PC-3 (cell line): Measurements from ENCODE around the gene DCAF5. TPM values are rescaled to one million over a fixed set of nuclear protein-coding genes. Genes with fewer than 3 reads are reported as not detected.

Experiments
- ATAC-seq: fragments of 200-7000 bp; cut with Tn5 transposase; 2 replicates; pipeline ENCODE4 v1.9.1; 2020; ENCODE audit warnings: mild to moderate bottlenecking, moderate library complexity
- BruUV-seq: library from RNA; stranded (reverse); fragments of 400-500 nt; replicated peaks from 2 replicates; lab custom pipeline; 2021; lab: Mats Ljungman, UMichigan
- CTCF ChIA-PET: fragments of 300-600 bp; sonication (Branson Sonifier 250); formaldehyde crosslinking; loops from one replicate; lab custom pipeline; 2022; ENCODE audit warnings: antibody characterized with exemption; lab: Charles Lee
- POLR2A ChIA-PET: fragments of 300-600 bp; sonication (Branson Sonifier 250); formaldehyde crosslinking; loops from one replicate; lab custom pipeline; 2022; ENCODE audit warnings: antibody characterized with exemption; ENCODE audit not compliant: unreplicated experiment; lab: Charles Lee
- DNase-seq: peaks from one replicate; pipeline ENCODE4 v3.0.0-alpha.2; 2015
- H2AFZ ChIP-seq: fragments of 300-600 bp; sonication (generic); 2 replicates; pipeline ENCODE4 v1.6.0; 2016; ENCODE audit warnings: antibody characterized with exemption, low read length
- H3F3A ChIP-seq: fragments of 300-600 bp; sonication (generic); one replicate; pipeline ENCODE4 v1.6.0; 2017; ENCODE audit warnings: antibody characterized with exemption, low read length, control low read depth, mild to moderate bottlenecking; ENCODE audit not compliant: unreplicated experiment
- H3K27ac ChIP-seq: fragments of 300-600 bp; sonication (generic); 2 replicates; pipeline ENCODE4 v1.5.1; 2016; ENCODE audit warnings: mild to moderate bottlenecking, low read length
- H3K27me3 ChIP-seq: fragments of 300-600 bp; sonication (generic); 2 replicates; pipeline ENCODE4 v1.6.1; 2016; ENCODE audit warnings: low read length, mixed read lengths
- H3K36me3 ChIP-seq: fragments of 300-600 bp; sonication (generic); 2 replicates; pipeline ENCODE4 v1.6.1; 2016; ENCODE audit warnings: low read depth, mixed run types, low read length, mixed read lengths
- H3K4me1 ChIP-seq: fragments of 300-600 bp; sonication (generic); 2 replicates; pipeline ENCODE4 v1.5.1; 2016; ENCODE audit warnings: low read length; ENCODE audit not compliant: insufficient read depth
- H3K4me2 ChIP-seq: fragments of 300-600 bp; sonication (generic); 2 replicates; pipeline ENCODE4 v1.6.0; 2016; ENCODE audit warnings: low read length
- H3K4me3 ChIP-seq: fragments of 300-600 bp; sonication (generic); 2 replicates; pipeline ENCODE4 v1.5.1; 2016; ENCODE audit warnings: mild to moderate bottlenecking, low read length, mixed read lengths
- H3K79me2 ChIP-seq: fragments of 300-600 bp; sonication (generic); 2 replicates; pipeline ENCODE4 v1.6.1; 2017; ENCODE audit warnings: low read length, mixed read lengths
- H3K9ac ChIP-seq: fragments of 300-600 bp; sonication (generic); 2 replicates; pipeline ENCODE4 v1.6.0; 2016; ENCODE audit warnings: mild to moderate bottlenecking, low read length
- H3K9me2 ChIP-seq: fragments of 300-600 bp; sonication (generic); replicated peaks from 2 replicates; pipeline ENCODE4 v1.6.1; 2016; ENCODE audit warnings: mixed run types, low read length, mixed read lengths
- H3K9me3 ChIP-seq: fragments of 300-600 bp; sonication (generic); 2 replicates; pipeline ENCODE4 v1.6.1; 2016; ENCODE audit warnings: low read length, mixed read lengths
- H4K20me1 ChIP-seq: fragments of 300-600 bp; sonication (generic); 2 replicates; pipeline ENCODE4 v1.6.1; 2016; ENCODE audit warnings: low read length, mixed read lengths
- EZH2 ChIP-seq: fragments of 300-600 bp; sonication (generic); IDR thresholded peaks from one replicate; pipeline ENCODE4 v1.6.1; 2017; ENCODE audit warnings: antibody characterized with exemption, mild to moderate bottlenecking, low read length; ENCODE audit not compliant: unreplicated experiment
- EZH2phosphoT487 ChIP-seq: fragments of 300-600 bp; sonication (generic); IDR thresholded peaks from 2 replicates; pipeline ENCODE4 v1.6.1; 2018; ENCODE audit warnings: mild to moderate bottlenecking, antibody characterized with exemption, low read length, borderline replicate concordance
- intact Hi-C: fragments of 100-400 bp; cut with micrococcal nuclease; formaldehyde crosslinking; loops from 2 replicates; pipeline ENCODE4 v1.9.0; 2023
- total RNA-seq: library from RNA; depleted of rRNA; stranded (reverse); fragments of >200 nt; gene quantifications from 2 replicates; pipeline ENCODE4 v1.2.3, GENCODE V29; 2014
- TF ChIP-seq, protein P1 (sequence below): fragments of 300-600 bp; sonication (generic); conservative IDR thresholded peaks from 2 replicates; pipeline ENCODE4 v1.5.1; 2017; ENCODE audit warnings: antibody characterized with exemption, low read depth, mild to moderate bottlenecking, low read length

DCAF5 gene
- total RNA-seq, 1 experiment from 2014 or later, result 17.5 TPM

DNA sequence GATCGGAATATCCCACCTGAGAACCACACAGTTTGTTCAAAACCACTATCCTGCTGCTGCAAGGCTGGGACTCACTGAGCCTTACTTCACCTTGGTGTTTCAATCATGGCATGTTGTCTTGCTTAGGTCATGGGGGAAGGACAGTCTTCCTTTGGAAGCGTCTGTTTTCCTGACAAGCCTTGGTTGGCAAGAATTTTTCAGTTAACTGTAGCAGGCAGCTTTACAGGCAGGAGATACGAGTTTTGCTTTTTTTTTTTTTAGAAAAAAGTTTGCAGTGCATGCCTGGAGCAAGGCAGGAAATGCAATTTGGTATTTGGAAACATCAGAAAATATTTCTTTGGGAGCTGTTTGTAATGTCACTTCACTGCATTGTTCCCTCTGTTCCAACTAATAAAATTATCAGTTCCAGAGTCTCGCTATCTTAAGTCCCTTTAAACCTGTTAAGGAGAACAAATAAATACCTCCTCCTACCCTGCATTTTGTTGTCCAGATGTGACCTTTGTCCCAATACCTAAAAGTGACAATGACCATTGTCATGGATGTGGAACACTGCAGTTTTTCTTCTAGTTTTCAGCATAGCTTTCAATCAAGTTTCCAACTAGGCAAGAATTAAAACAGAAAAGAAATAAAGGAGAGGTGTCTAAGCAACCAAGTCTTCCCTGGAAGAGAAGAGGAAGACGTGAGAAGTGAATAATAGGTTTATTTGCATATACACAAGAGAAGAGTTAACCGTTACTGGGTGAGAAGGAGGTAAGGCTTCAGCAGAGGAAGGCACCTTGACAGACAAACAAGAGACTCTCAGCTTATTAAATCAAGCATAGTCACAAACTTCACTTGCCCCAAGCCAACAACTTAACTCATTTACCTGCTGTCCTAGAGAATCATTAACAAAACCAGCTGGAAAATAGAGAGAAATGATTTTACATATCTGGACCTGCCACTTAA lies 102.4 kb downstream of the DCAF5 start:
- Histone ChIP-seq H3K27ac (no peak overlapping the region), H3K27me3 (no peaks in the 10 kb centered on the region), H3K36me3 (peaks cover 24% of the 10 kb centered on the region), H3K4me3 (no peak overlapping the region), H3K4me2 (no peak overlapping the region), H3K9ac (no peak overlapping the region), H3K9me2 (no peaks in the 10 kb centered on the region), H3K79me2 (no peaks in the 10 kb centered on the region), H3F3A (no peaks in the 10 kb centered on the region), H3K4me1 (no peaks in the 10 kb centered on the region), H3K9me3 (no peaks in the 10 kb centered on the region), H4K20me1 (no peaks in the 10 kb centered on the region), H2AFZ (no peak overlapping the region)
- POLR2A ChIA-PET, result no interaction called here
- TF ChIP-seq EZH2 (no peak), EZH2phosphoT487 (no peak)
- TF ChIP-seq, protein P1, sequence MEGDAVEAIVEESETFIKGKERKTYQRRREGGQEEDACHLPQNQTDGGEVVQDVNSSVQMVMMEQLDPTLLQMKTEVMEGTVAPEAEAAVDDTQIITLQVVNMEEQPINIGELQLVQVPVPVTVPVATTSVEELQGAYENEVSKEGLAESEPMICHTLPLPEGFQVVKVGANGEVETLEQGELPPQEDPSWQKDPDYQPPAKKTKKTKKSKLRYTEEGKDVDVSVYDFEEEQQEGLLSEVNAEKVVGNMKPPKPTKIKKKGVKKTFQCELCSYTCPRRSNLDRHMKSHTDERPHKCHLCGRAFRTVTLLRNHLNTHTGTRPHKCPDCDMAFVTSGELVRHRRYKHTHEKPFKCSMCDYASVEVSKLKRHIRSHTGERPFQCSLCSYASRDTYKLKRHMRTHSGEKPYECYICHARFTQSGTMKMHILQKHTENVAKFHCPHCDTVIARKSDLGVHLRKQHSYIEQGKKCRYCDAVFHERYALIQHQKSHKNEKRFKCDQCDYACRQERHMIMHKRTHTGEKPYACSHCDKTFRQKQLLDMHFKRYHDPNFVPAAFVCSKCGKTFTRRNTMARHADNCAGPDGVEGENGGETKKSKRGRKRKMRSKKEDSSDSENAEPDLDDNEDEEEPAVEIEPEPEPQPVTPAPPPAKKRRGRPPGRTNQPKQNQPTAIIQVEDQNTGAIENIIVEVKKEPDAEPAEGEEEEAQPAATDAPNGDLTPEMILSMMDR, result no peak
- intact Hi-C loops, result no loop called here
- no peak for DNase-seq
- no TSS peak for BruUV-seq
- CTCF ChIA-PET, result interaction anchor here (0.5 kb wide), 1 partner anchor 10 kb away, joined by 3 read pairs; no protein-coding TSS in a partner anchor
- no peak for ATAC-seq

DNA sequence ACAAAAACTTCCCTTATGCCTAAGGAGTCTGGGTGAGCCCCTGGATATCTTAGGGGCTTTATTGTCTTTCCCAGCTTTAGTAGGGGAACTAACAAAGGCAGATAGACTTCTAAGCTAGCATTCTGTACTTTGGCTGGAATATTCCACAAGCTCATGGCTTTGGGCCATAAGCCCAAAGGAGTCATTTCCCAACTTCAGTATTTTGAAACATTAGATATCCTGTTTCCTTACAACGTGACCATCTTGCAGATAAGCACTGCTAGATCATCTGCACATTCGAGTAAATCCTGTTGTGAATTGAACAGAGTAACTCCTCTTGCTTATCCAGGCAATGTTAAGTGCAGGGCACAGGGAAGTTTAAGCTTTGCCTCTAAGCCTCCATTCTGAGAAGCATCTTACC lies 103.2 kb downstream of the DCAF5 start:
- no peak overlapping the region for H3K27ac ChIP-seq
- BruUV-seq, result no TSS peak
- no peaks in the 10 kb centered on the region for H4K20me1 ChIP-seq
- CTCF ChIA-PET, result no interaction called here
- H3K36me3 ChIP-seq, result peaks cover 15% of the 10 kb centered on the region; the same call in 1 of the 2 replicates
- no peaks in the 10 kb centered on the region for H3K79me2 ChIP-seq
- intact Hi-C loops, result no loop called here
- DNase-seq, result no peak
- no peak for TF ChIP-seq EZH2phosphoT487
- TF ChIP-seq EZH2, result no peak
- POLR2A ChIA-PET, result interaction anchor here (0.6 kb wide), 2 partner anchors 11 to 1130 kb away, joined by 3 to 4 read pairs; no protein-coding TSS in a partner anchor
- no peaks in the 10 kb centered on the region for H3K9me3 ChIP-seq
- no peak overlapping the region for H3K4me2 ChIP-seq
- no peak overlapping the region for H3K9ac ChIP-seq
- no peaks in the 10 kb centered on the region for H3F3A ChIP-seq
- H2AFZ ChIP-seq, result no peak overlapping the region
- no peak for ATAC-seq
- H3K4me1 ChIP-seq, result no peaks in the 10 kb centered on the region
- no peaks in the 10 kb centered on the region for H3K27me3 ChIP-seq
- no peak overlapping the region for H3K4me3 ChIP-seq
- H3K9me2 ChIP-seq, result no peaks in the 10 kb centered on the region

DNA sequence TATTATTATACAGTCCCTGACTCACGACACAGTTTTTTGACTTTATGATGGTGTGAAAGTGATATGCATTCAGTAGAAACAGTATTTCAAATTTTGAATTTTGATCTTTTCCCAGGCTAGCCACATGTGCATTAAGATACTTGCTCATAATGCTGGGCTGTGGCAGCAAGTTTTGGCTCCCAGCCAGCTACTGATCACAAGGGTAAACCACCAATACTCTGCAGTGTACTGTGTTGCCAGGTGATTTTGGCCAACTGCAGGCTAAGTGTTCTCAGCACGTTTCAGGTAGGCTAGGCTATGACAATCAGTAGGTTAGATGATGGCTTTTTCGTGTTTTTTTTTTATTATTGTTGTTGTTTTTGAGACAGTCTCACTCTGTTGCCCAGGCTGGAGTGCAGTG lies 104.5 kb downstream of the DCAF5 start:
- intact Hi-C loops, result no loop called here

More for the DNA sequence above, 104.5 kb downstream of the DCAF5 start:
- no peak overlapping the region for H3K4me3 ChIP-seq
- H3K36me3 ChIP-seq, result 0 out of 2 replicates have a peak, but pooled peaks cover 3% of the 10 kb centered on the region
- DNase-seq, result peak; percentile 20
- no peaks in the 10 kb centered on the region for H3K79me2 ChIP-seq
- no peaks in the 10 kb centered on the region for H3K9me2 ChIP-seq
- H2AFZ ChIP-seq, result no peak overlapping the region
- no TSS peak for BruUV-seq
- no peaks in the 10 kb centered on the region for H4K20me1 ChIP-seq
- no peak overlapping the region for H3K9ac ChIP-seq
- ATAC-seq, result no peak
- H3F3A ChIP-seq, result no peaks in the 10 kb centered on the region
- no peaks in the 10 kb centered on the region for H3K9me3 ChIP-seq
- no peaks in the 10 kb centered on the region for H3K27me3 ChIP-seq
- CTCF ChIA-PET, result no interaction called here
- H3K27ac ChIP-seq, result no peak overlapping the region
- no peak overlapping the region for H3K4me2 ChIP-seq
- H3K4me1 ChIP-seq, result no peaks in the 10 kb centered on the region
- POLR2A ChIA-PET, result no interaction called here
- TF ChIP-seq, protein P1, result no peak
- TF ChIP-seq EZH2phosphoT487 (no peak), EZH2 (no peak)
